ENCODE data around the gene SLC24A3. TPM values are rescaled to one million over a fixed set of nuclear protein-coding genes. Genes with fewer than 3 reads are reported as not detected.

SLC24A3 gene
- total and polyA plus RNA-seq, 2 of the 13 experiments (the other 11 are each of a cell fraction or from before 2014, with no cell fraction given): not detected

GRCh38 chr20:19768325-19768842, 555.9 kb downstream of the SLC24A3 start (continued):
- TF ChIP-seq RORA (CRISPR knock-in tag; IDR thresholded peaks at IDR 0.05) (no peak), RFXANK (CRISPR knock-in tag; IDR thresholded peaks at IDR 0.05) (no peak), SP5 (CRISPR knock-in tag; IDR thresholded peaks at IDR 0.05; ENCODE audit: borderline replicate concordance, low read depth) (no peak), ZNF775 (CRISPR knock-in tag; IDR thresholded peaks at IDR 0.05; ENCODE audit: borderline replicate concordance) (no peak), EED (CRISPR knock-in tag; IDR thresholded peaks at IDR 0.05) (no peak), TBP (CRISPR knock-in tag; IDR thresholded peaks at IDR 0.05) (no peak), ZNF552 (CRISPR knock-in tag; IDR thresholded peaks at IDR 0.05; ENCODE audit: borderline replicate concordance) (no peak)

GRCh38 chr20:19769507-19769906, 557.1 kb downstream of the SLC24A3 start:
- ChIA-PET CTCF (ENCODE audit: low intra/inter-chr PET ratio, low total read pairs) (no interaction called here), POLR2A (interaction anchor here (2.2 kb wide), 1 partner anchor 11 kb away, joined by 14 read pairs; the partner anchor contains the start of gene RIN2)
- Histone ChIP-seq H3K36me3 (replicated peaks in 1 of 2; ENCODE audit: control insufficient read depth in 1 of 2, insufficient read depth in 2 of 2, low read length in 2 of 2) (no peaks in the 10 kb centered on the region), H3K79me2 (ENCODE audit: insufficient read depth, low read length) (no peaks in the 10 kb centered on the region), H3K9me3 (ENCODE audit: low read length) (no peaks in the 10 kb centered on the region), H3K4me3 (replicated peaks in 1 of 3; ENCODE audit: insufficient read depth in 1 of 3, low read depth in 2 of 3, low read length in 3 of 3) (no peak overlapping the region), H2AFZ (ENCODE audit: low read length) (no peak overlapping the region), H4K20me1 (ENCODE audit: insufficient read depth, low read length) (no peaks in the 10 kb centered on the region), H3K9ac (ENCODE audit: insufficient read depth, low read depth, low read length) (no peak overlapping the region), H3K4me1 (ENCODE audit: insufficient read depth, low read length) (peaks cover 15% of the 10 kb centered on the region), H3K27me3 (ENCODE audit: control insufficient read depth in 1 of 2, insufficient read depth in 2 of 2, low read length in 2 of 2) (no peaks in the 10 kb centered on the region), H3K27ac (ENCODE audit: extremely low read length, insufficient read depth, low read length) (no peak overlapping the region), H3K4me2 (ENCODE audit: low read depth, low read length) (no peak overlapping the region)
- 69% methylated on average over 2 of the region's 2 CpGs for WGBS (ENCODE audit: low lambda C conversion rate)
- DNase-seq (ENCODE audit: low spot score) (no peak), ATAC-seq (no peak), FAIRE-seq (no peak)
- no TSS peak for BruUV-seq (replicated peaks)
- intact Hi-C loops (cut with micrococcal nuclease; ENCODE audit: unreplicated experiment): no loop called here
- in situ Hi-C loops (cut with HindIII; ENCODE audit: extremely low pct_ligation_motif_present, low pct_unique_long_range_greater_than_20kb): no loop called here
- TF ChIP-seq SPEN (CRISPR knock-in tag; IDR thresholded peaks at IDR 0.05; ENCODE audit: low read depth) (no peak), ZNF451 (CRISPR knock-in tag; IDR thresholded peaks at IDR 0.05) (no peak), HNF1B (CRISPR knock-in tag; IDR thresholded peaks at IDR 0.05) (no peak), ARID4A (CRISPR knock-in tag; IDR thresholded peaks at IDR 0.05; ENCODE audit: borderline replicate concordance) (no peak), ZNF224 (CRISPR knock-in tag; IDR thresholded peaks at IDR 0.05) (no peak), TMF1 (CRISPR knock-in tag; IDR thresholded peaks at IDR 0.05; ENCODE audit: low read depth) (no peak), SOX5 (CRISPR knock-in tag; IDR thresholded peaks at IDR 0.05; ENCODE audit: borderline replicate concordance) (no peak), SKI (IDR thresholded peaks at IDR 0.05; ENCODE audit: partially characterized antibody) (no peak), UBTF (CRISPR knock-in tag; IDR thresholded peaks at IDR 0.05) (no peak)
